Measurements from ENCODE around the gene RAD18. TPM values are rescaled to one million over a fixed set of nuclear protein-coding genes. Genes with fewer than 3 reads are reported as not detected.

Gene RAD18
- total and polyA plus RNA-seq, 2 experiments from 2014 or later, result 14.3 to 17.5 TPM

- H3K4me3 ChIP-seq, result no peak overlapping the region
- no peak overlapping the region for H3K9ac ChIP-seq
- DNase-seq, result peak; percentile 30
- H3F3A ChIP-seq (ENCODE audit: insufficient read depth), result no peaks in the 10 kb centered on the region
- TF ChIP-seq EZH2phosphoT487 (IDR thresholded peaks at IDR 0.05; ENCODE audit: insufficient read depth, low read depth) (no peak), EZH2 (IDR thresholded peaks at IDR 0.05; ENCODE audit: insufficient read depth, poor library complexity, severe bottlenecking) (no peak)
- H3K36me3 ChIP-seq (ENCODE audit: low read depth), result 0 out of 2 replicates have a peak, but pooled peaks cover 6% of the 10 kb centered on the region
- no peaks in the 10 kb centered on the region for H4K20me1 ChIP-seq (ENCODE audit: insufficient read depth)
- H3K9me3 ChIP-seq (ENCODE audit: low read depth), result no peaks in the 10 kb centered on the region
- WGBS, 2 experiments (ENCODE audit: low coverage in 1 of 2, low lambda C conversion rate in 2 of 2, missing lambda C conversion rate in 2 of 2), result 44 to 61% methylated on average over 1 of the region's 1 CpG
- H3K9me2 ChIP-seq (ENCODE audit: insufficient read depth), result no peaks in the 10 kb centered on the region
- peaks cover 22% of the 10 kb centered on the region for H3K4me1 ChIP-seq (ENCODE audit: insufficient read depth)
- in situ Hi-C loops (cut with MboI), result no loop called here
- H3K4me2 ChIP-seq (ENCODE audit: unreplicated experiment), result no peak overlapping the region
- no peaks in the 10 kb centered on the region for H3K27me3 ChIP-seq (replicated peaks; ENCODE audit: insufficient read depth)
- no peaks in the 10 kb centered on the region for H3K79me2 ChIP-seq (ENCODE audit: insufficient read depth)
- peak overlapping the region; percentile 14; the same call in 1 of the 2 replicates for H3K27ac ChIP-seq
- no peak overlapping the region for H2AFZ ChIP-seq
Measured at GRCh38 chr3:8899876-8900460, 63.3 kb downstream of the RAD18 start.

GRCh38 chr3:8895829-8896228 is 67.4 kb downstream of the RAD18 start:
- no peak overlapping the region for H3K27ac ChIP-seq
- no peak overlapping the region for H3K4me3 ChIP-seq
- H3F3A ChIP-seq (ENCODE audit: insufficient read depth), result peaks cover 23% of the 10 kb centered on the region
- H3K9me3 ChIP-seq (ENCODE audit: low read depth), result no peaks in the 10 kb centered on the region
- H3K4me2 ChIP-seq (ENCODE audit: unreplicated experiment), result no peak overlapping the region
- in situ Hi-C loops (cut with MboI), result no loop called here
- no peaks in the 10 kb centered on the region for H3K27me3 ChIP-seq (replicated peaks; ENCODE audit: insufficient read depth)
- no peaks in the 10 kb centered on the region for H4K20me1 ChIP-seq (ENCODE audit: insufficient read depth)
- peaks cover 38% of the 10 kb centered on the region for H3K4me1 ChIP-seq (ENCODE audit: insufficient read depth)
- no peak for DNase-seq
- H3K9me2 ChIP-seq (ENCODE audit: insufficient read depth), result no peaks in the 10 kb centered on the region
- WGBS, 2 experiments (ENCODE audit: low coverage in 1 of 2, low lambda C conversion rate in 2 of 2, missing lambda C conversion rate in 2 of 2), result 68 to 83% methylated on average over 2 of the region's 2 CpGs
- TF ChIP-seq EZH2phosphoT487 (IDR thresholded peaks at IDR 0.05; ENCODE audit: insufficient read depth, low read depth) (no peak), EZH2 (IDR thresholded peaks at IDR 0.05; ENCODE audit: insufficient read depth, poor library complexity, severe bottlenecking) (no peak)
- 0 out of 2 replicates have a peak, but pooled peaks cover 7% of the 10 kb centered on the region for H3K36me3 ChIP-seq (ENCODE audit: low read depth)
- no peak overlapping the region for H3K9ac ChIP-seq
- no peaks in the 10 kb centered on the region for H3K79me2 ChIP-seq (ENCODE audit: insufficient read depth)
- H2AFZ ChIP-seq, result no peak overlapping the region

- Histone ChIP-seq H3F3A (ENCODE audit: insufficient read depth) (peaks cover 50% of the 10 kb centered on the region), H3K79me2 (ENCODE audit: insufficient read depth) (no peaks in the 10 kb centered on the region), H3K9me3 (ENCODE audit: low read depth) (no peaks in the 10 kb centered on the region), H3K9ac (no peak overlapping the region), H2AFZ (no peak overlapping the region), H3K9me2 (ENCODE audit: insufficient read depth) (no peaks in the 10 kb centered on the region), H3K4me3 (no peak overlapping the region), H3K36me3 (ENCODE audit: low read depth) (0 out of 2 replicates have a peak, but pooled peaks cover 7% of the 10 kb centered on the region), H3K4me1 (ENCODE audit: insufficient read depth) (peaks cover 52% of the 10 kb centered on the region), H3K27me3 (replicated peaks; ENCODE audit: insufficient read depth) (no peaks in the 10 kb centered on the region), H4K20me1 (ENCODE audit: insufficient read depth) (no peaks in the 10 kb centered on the region), H3K27ac (no peak overlapping the region), H3K4me2 (ENCODE audit: unreplicated experiment) (no peak overlapping the region)
- DNase-seq, result no peak
- in situ Hi-C loops (cut with MboI), result no loop called here
- no peak for TF ChIP-seq EZH2phosphoT487 (IDR thresholded peaks at IDR 0.05; ENCODE audit: insufficient read depth, low read depth)
- WGBS, 2 experiments (ENCODE audit: low coverage in 1 of 2, low lambda C conversion rate in 2 of 2, missing lambda C conversion rate in 2 of 2), result 97 to 100% methylated on average over 5 of the region's 5 CpGs
Measured at GRCh38 chr3:8893001-8893400, 70.3 kb downstream of the RAD18 start.

GRCh38 chr3:8891774-8892173 is 71.5 kb downstream of the RAD18 start:
- WGBS, 2 experiments (ENCODE audit: low coverage in 1 of 2, low lambda C conversion rate in 2 of 2, missing lambda C conversion rate in 2 of 2), result 0 to 2% methylated on average over 1 of the region's 1 CpG
- peak; percentile 42 for DNase-seq
- in situ Hi-C loops (cut with MboI), result no loop called here
- Histone ChIP-seq H3K9me2 (ENCODE audit: insufficient read depth) (no peaks in the 10 kb centered on the region), H3K36me3 (ENCODE audit: low read depth) (0 out of 2 replicates have a peak, but pooled peaks cover 7% of the 10 kb centered on the region), H3K9me3 (ENCODE audit: low read depth) (no peaks in the 10 kb centered on the region), H3K9ac (no peak overlapping the region), H3K79me2 (ENCODE audit: insufficient read depth) (no peaks in the 10 kb centered on the region), H3K4me2 (ENCODE audit: unreplicated experiment) (peak overlapping the region; percentile 52), H3K27ac (peak overlapping the region; percentile 26), H4K20me1 (ENCODE audit: insufficient read depth) (no peaks in the 10 kb centered on the region), H3K4me1 (ENCODE audit: insufficient read depth) (peaks cover 65% of the 10 kb centered on the region), H3K27me3 (replicated peaks; ENCODE audit: insufficient read depth) (no peaks in the 10 kb centered on the region), H3F3A (ENCODE audit: insufficient read depth) (peaks cover 62% of the 10 kb centered on the region), H2AFZ (no peak overlapping the region), H3K4me3 (no peak overlapping the region)
- no peak for TF ChIP-seq EZH2phosphoT487 (IDR thresholded peaks at IDR 0.05; ENCODE audit: insufficient read depth, low read depth)
- TF ChIP-seq EZH2 (IDR thresholded peaks at IDR 0.05; ENCODE audit: insufficient read depth, poor library complexity, severe bottlenecking), result no peak
